GM18870 (cell line): ENCODE results near the gene ACOT11.

Experiments used
- ATAC-seq: cut with Tn5 transposase; IDR thresholded peaks from one replicate; pipeline ENCODE4 v1.9.1; 2021; ENCODE audit warnings: moderate library complexity; ENCODE audit not compliant: unreplicated experiment

The ACOT11 gene

DNA sequence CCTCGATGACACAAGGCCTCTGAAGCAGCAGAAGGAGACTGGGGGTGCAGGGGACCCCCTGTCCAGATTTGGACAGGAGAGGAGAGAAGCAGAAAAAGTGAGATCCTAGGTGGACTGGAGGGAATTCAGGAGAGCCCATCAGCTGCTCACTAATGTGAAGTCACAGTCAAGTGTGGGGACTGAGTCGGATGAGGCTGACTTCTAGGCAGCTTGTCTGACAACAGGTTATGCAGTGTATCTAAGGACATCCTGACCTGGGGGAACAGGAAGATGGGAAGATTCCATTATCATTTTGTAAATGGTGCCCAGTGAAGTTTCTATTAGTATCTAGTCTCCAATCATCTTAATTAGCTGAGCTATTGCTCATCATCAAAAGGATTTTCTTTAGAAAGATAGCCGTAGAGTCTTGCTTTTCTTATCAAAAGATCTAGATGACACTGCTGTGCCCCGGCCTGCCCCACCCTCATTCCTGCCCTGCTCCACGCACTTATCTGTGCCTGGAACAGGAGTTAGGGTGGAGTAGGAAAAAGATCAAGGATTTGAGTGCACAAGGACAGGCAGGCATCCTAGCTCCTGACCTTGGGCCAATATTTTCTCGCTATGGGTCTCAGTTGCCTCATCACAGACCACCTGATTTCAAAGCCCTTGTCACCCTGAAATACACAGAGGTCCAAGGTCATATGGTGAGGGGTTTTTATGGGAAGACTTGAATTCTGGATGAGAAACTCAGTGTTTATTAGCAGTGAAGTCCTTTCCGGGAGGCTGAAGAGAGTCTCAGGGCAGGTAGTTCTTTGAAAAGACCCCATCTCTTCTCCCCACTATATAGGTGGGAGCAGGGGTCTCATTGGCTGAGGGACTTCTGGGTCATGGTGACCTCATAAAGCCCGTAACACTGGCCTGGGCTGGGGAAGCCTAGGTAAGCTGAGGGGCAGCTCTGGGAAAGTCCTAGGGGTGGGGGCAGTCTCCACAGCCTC, 93.1 kb downstream of the ACOT11 start, which contains the start of gene MROH7:
TSS of gene MROH7 (plus strand) at position 924 of the 974 bp plus-strand sequence. CDS start 11,141 bp downstream, outside the sequence.
- ATAC-seq = no peak

DNA sequence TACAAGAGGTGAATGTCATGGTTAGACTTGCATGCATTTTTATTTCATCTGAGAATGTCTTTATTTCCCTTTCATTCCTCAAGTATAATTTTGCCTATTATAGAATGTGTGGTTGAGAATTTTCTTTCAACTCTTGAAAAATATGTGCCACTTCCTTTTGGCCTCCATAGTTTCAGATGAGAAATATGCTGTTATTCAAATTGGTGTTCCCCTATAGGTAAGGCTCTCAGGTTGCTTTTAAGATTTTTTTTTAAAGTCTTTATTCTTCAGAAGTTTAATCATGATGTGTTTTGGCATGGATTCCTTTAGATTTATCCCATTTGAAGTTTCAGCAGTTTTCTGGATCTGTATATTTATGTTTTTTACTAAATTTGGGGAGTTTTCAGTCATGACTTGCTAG, 95.7 kb downstream of the ACOT11 start:
- no peak for ATAC-seq

DNA sequence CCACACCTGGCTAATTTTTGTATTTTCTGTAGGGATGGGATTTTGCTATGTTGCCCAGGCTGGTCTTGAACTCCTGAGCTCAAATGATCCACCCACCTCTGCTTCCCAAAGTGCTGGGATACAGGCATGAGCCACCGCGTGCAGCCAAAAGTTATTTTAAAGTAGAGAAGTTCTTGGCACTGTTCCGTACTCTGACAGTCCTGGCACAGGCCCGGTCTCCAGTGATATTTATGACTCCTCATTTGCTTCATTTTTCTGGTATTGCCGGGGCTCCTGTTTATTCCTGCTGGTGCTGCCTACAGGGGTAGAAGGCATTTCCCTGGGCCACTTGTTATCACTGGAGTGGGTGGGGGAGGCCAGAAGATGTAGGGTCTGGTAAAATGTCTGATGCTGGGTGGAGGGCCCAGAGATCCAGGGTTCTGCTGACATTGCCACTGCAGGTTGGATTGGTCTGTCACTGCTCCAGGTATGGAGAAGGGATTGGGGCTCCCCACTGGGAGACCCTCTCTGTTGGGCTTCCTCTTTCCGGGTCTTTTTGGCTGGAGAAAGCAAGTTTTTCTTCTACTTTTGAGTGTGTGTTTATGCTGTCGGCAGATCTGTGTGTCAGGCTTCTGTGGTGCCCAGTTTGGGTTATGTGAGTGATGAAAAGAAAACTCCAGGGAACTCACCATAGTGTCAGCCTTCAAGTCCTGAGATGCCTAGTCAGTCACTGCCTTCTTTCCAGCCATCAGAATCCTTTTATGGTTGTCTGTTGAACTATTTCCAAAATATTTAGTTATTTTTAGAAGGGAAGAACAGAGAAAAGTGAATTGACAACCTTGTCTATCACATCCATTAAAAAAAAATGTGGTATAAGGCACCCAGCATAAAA, 98.0 kb downstream of the ACOT11 start:
- ATAC-seq = no peak

DNA sequence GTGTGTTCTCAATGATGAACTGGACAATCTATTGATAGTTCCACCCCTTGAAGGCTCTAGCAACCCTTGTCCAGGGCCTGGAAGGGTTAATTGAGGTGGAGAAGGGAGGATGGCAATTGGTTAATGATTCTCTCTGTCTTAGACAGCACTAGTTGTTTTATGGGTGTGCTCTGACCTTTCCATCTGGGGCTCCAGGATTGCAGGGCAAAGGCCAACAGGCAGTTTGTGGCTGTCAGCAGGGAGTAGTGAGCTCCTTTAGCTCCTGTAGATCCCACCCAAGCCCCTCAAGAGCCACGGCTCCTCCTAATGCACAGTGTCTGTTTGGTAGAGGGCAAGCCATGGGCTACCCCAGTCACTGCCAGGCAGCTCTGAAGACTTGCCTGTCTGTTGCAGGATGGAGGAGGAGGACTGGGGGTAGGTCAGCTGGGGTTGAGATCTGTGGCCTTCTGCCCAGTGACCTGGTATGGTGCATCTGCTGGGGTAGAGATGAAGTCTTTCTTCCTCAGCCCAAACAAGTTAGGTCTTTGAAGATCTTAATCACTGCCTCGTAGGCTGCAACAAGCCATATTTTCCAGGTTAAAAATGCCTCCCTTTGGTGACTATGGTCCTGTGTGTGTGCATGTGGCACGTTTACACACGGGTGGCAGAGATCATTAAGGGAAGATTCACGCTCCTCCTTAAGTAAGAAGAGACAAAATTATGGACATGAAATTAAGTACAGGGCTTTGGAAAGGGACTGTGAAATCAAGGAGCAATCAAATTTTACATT, 101.3 kb downstream of the ACOT11 start:
- ATAC-seq = no peak

GRCh38 chr1:54649921-54650320, 101.9 kb downstream of the ACOT11 start:
- ATAC-seq = no peak

GRCh38 chr1:54650417-54650816, 102.4 kb downstream of the ACOT11 start:
- no peak for ATAC-seq

GRCh38 chr1:54651608-54652007, 103.6 kb downstream of the ACOT11 start:
- ATAC-seq = no peak

GRCh38 chr1:54652168-54652567, 104.1 kb downstream of the ACOT11 start:
- no peak for ATAC-seq

DNA sequence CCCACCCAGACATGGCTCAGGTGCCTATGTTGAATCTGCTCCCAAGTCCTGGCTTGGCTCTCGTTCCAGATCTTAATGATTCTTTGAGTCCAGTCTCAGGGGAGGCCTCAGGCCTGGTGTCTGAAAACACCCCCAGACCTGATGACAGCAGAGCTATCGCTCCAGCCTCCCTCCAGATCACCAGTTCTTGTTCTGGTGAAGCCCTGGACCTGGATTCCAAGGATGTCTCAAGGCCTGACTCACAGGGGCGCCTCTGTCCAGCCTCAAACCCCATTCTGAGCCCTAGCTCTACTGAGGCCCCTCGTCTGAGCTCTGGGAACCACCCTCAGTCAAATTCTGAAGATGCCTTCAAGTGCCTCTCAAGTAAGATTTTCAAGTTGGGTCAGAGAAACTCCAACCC, 105.0 kb downstream of the ACOT11 start:
- ATAC-seq = no peak

GRCh38 chr1:54658164-54658913, 110.3 kb downstream of the ACOT11 start:
- ATAC-seq = no peak
